ENCODE measurements around the gene PDZD2.

PDZD2 gene

GRCh38 chr5:31630931-31631330, 8.0 kb upstream of the PDZD2 start:
- DNase-seq: no peak
- H3K9me3 ChIP-seq (ENCODE audit: severe bottlenecking): no peaks in the 10 kb centered on the region
- no peak overlapping the region for H3K4me3 ChIP-seq (ENCODE audit: low read depth, low read length)
- H3K27ac ChIP-seq: no peak overlapping the region
- no peak for TF ChIP-seq CTCF (IDR thresholded peaks at IDR 0.05; ENCODE audit: low read depth, low read length)
- H3K27me3 ChIP-seq (ENCODE audit: insufficient read depth, low read depth, severe bottlenecking): no peaks in the 10 kb centered on the region
- no peaks in the 10 kb centered on the region for H3K36me3 ChIP-seq

- DNase-seq: no peak
- Histone ChIP-seq H3K27ac (no peak overlapping the region), H3K9me3 (ENCODE audit: severe bottlenecking) (no peaks in the 10 kb centered on the region), H3K27me3 (ENCODE audit: insufficient read depth, low read depth, severe bottlenecking) (no peaks in the 10 kb centered on the region), H3K4me3 (ENCODE audit: low read depth, low read length) (no peak overlapping the region), H3K36me3 (no peaks in the 10 kb centered on the region)
- TF ChIP-seq CTCF (IDR thresholded peaks at IDR 0.05; ENCODE audit: low read depth, low read length): no peak
These were observed 6.5 kb upstream of the PDZD2 start for GRCh38 chr5:31632460-31632859.

- peaks cover 9% of the 10 kb centered on the region for H3K27me3 ChIP-seq (ENCODE audit: insufficient read depth, low read depth, severe bottlenecking)
- H3K4me3 ChIP-seq (ENCODE audit: low read depth, low read length): no peak overlapping the region
- TF ChIP-seq CTCF (IDR thresholded peaks at IDR 0.05; ENCODE audit: low read depth, low read length): no peak
- no peak overlapping the region for H3K27ac ChIP-seq
- H3K36me3 ChIP-seq: no peaks in the 10 kb centered on the region
- no peak for DNase-seq
- H3K9me3 ChIP-seq (ENCODE audit: severe bottlenecking): no peaks in the 10 kb centered on the region
These were observed 3.5 kb upstream of the PDZD2 start for GRCh38 chr5:31635446-31635845.

GRCh38 chr5:31637851-31638250, 1.1 kb upstream of the PDZD2 start:
- DNase-seq: no peak
- Histone ChIP-seq H3K27me3 (ENCODE audit: insufficient read depth, low read depth, severe bottlenecking) (peaks cover 9% of the 10 kb centered on the region), H3K9me3 (ENCODE audit: severe bottlenecking) (no peaks in the 10 kb centered on the region), H3K4me3 (ENCODE audit: low read depth, low read length) (peak overlapping the region; percentile 78), H3K27ac (no peak overlapping the region), H3K36me3 (no peaks in the 10 kb centered on the region)
- TF ChIP-seq CTCF (IDR thresholded peaks at IDR 0.05; ENCODE audit: low read depth, low read length): no peak

- Histone ChIP-seq H3K36me3 (no peaks in the 10 kb centered on the region), H3K9me3 (ENCODE audit: severe bottlenecking) (no peaks in the 10 kb centered on the region), H3K27ac (peak overlapping the region; percentile 34), H3K27me3 (ENCODE audit: insufficient read depth, low read depth, severe bottlenecking) (peaks cover 9% of the 10 kb centered on the region), H3K4me3 (ENCODE audit: low read depth, low read length) (peak overlapping the region; percentile 78)
- no peak for TF ChIP-seq CTCF (IDR thresholded peaks at IDR 0.05; ENCODE audit: low read depth, low read length)
- DNase-seq: peak; percentile 45
These were observed 586 bp upstream of the PDZD2 start for GRCh38 chr5:31638345-31638744.

All from WERI-Rb-1 (cell line).